Stimulated activated CD4-positive, alpha-beta T cell treated with anti-CD3 and anti-CD28 coated beads, Interleukin-2, amount 100 ng/mL, for 4 hours (primary cell): ENCODE results near the gene TRAK1.

Source experiments
- DNase-seq: peaks from one replicate; pipeline ENCODE4 v3.0.0-alpha.2; 2020; ENCODE audit warnings: low read depth

TRAK1 gene

DNA sequence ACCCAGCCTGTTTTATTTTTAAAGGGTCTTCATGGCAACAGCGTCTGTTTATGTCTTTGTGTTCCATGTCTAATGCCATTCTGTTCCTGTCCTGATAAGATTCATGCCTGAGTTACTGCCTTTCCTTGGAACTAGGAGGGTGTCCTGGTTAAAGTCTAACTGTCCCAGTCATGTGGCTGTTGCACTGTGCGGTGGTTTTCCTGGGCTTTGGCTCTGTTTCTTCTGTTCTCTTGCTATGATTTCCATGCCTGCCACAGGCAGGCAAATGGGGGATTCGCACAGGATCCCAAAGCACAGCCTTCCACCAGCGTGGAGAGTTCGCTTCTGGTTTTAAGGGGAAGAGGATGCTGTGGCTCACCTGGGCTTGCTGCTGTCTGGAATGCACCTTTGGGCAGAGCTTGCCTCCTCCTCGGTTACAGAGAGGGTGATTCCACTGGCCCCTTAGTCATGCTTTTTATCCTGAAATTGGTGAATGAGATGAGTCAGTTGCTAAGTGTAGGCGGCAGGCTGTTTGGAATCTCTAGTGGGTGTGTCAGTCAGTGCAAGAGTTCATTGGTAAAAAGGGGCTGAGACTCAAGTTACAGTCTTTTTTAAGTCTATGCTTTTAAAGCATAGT lies 88.1 kb downstream of the TRAK1 start:
- DNase-seq, result no peak

DNA sequence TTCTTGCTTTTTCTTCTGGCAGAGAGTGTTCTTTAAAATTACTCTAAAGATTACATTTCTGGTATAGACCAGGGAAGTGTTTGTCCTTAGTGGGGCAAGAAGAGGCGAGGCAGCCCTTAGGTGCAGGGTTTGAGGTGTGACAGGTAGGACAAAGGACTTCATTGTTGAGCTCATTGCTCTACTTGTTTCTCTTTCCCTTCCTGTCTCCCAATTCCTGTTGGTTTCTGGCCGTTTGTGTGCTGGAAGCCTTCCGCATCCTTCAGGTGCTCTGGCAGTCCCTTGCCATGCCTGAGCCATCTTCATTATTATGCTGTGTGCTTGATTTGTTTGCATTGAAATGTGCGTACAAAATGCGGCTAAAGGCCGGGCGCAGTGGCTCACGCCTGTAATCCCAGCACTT lies 89.7 kb downstream of the TRAK1 start:
- DNase-seq, result no peak

DNA sequence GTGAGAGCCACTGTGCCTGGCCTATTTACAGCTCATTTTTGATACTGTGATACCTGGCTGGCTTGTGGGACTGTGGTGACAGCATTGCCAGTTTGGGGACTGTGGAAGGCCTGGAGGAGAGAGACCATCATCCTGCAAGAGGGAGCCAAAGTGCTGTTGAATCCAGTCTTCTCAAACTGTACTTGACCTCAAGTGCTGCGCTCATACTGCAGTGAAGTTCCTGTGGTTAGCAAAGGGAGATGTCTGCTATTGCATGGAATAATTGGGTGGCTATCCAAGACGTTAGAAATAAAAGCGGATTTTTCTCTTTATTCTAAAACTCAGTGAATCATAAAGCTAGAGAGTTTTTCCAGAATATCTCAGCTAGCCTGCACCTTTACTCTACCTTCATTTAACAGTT lies 91.4 kb downstream of the TRAK1 start:
- DNase-seq, result no peak

DNA sequence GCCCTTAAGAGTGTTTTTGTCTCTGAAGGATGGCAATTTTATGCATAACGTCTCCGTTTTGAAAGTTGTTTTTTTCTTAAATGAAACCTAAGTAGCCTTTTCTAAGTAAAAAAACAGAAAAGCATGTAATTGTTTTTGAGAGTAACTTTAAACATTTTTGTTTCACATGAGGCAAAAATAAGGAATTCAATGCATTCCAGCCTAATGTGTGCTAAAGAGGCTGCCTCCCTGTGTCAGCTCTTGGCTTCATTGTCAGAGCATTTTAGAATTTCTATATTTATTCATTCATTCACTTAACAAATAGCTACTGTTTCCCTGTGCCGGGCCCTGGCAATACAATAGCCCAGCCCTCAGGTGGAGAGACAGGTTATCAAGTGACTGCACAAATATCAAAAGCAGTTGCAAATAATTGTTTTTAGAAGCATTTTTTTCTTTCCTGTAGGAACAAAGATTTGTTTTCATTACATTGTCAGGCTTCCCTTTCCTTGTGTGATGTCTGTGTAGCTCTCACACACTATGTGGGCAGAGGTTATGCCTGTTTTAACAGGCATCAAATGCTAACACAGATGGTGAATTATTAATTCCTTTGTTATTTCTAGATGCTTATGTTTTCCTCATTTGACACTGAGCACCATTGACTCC lies 93.0 kb downstream of the TRAK1 start:
- no peak for DNase-seq

DNA sequence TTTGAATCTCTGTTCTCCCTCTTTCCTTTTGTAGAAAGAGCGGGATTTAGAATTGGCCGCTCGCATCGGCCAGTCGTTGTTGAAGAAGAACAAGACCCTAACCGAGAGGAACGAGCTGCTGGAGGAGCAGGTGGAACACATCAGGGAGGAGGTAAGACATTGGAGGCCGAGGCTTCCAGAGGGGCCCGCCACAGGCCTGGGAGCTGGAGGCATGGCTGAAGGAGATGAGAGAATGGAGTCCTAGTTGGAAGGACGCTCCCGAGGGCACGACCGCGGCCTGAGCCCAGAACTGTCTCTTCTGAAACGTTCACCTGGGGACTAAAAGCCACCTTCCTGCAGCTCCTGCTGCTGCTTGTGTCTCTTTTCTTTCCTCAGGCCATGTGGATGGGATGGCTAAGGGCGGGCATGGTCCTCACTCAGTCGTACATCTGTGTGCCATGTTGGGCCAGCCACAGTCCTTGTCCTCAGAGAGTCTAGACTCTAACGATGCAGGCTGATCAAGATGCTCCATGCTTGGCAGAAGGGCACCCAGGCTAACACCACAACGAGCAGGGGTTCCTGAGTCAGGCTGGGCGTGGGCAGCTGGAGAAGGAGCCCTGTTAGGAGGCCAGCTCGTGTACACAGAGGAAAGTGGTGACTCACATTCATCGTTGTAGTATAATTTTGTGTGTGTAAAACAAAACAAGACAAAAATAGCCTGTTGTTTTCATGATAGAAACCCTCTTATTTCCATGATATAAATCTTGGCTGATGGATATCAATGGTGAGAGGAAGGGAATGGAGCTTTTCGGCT lies 93.7 kb downstream of the TRAK1 start:
- DNase-seq, result no peak

DNA sequence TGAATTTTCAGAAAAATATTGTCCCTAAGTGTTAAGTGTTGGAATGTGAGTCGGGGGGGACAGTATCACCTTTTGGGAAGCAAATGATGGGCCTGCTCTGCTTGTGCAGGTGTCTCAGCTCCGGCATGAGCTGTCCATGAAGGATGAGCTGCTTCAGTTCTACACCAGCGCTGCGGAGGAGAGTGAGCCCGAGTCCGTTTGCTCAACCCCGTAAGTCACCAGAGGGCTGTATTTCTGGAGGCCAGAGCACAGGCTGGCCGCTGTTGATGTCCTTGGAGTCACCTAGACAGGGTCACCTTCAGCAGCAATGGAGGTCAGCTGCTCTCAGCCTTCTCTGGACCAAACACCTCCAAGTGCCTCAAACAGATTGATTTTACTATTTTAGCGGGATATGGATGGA lies 96.8 kb downstream of the TRAK1 start:
- DNase-seq, result no peak

DNA sequence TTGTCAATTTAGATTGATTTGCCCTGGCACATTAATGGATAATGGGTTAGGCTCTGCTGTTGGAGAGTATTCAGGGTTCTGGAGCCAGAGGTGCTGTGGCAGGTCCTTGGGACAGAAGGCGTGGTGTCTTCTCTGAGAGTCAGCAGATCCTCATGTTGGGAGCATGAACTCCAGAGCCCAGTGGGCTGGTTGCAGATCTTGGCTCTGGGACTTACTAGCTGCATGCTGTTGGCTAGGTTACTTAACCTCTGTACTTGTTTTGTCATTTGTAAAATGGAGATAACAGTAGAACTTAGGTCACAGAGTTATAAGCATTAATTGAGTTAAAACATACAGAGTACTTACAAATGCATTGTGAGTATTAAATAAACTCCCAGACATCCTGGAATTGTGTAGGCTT lies 97.2 kb downstream of the TRAK1 start:
- no peak for DNase-seq

DNA sequence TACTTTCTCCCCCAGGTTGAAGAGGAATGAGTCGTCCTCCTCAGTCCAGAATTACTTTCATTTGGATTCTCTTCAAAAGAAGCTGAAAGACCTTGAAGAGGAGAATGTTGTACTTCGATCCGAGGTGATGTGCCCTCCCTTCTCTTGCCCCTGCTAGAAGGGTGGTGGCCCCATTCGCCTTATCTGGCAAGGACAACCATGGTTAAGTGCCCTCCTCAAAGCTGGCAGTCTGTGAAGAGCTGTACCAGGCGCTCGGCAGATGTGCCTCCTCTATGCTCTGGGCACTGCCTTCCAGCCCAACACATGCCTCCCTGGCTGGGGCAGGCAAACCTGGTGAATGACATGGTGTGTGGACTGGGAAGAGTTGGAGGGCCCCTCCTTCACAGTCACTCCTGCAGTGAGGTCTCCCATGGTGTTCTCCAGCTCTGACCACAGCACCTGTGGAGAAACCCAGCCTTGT lies 97.9 kb downstream of the TRAK1 start:
- no peak for DNase-seq

DNA sequence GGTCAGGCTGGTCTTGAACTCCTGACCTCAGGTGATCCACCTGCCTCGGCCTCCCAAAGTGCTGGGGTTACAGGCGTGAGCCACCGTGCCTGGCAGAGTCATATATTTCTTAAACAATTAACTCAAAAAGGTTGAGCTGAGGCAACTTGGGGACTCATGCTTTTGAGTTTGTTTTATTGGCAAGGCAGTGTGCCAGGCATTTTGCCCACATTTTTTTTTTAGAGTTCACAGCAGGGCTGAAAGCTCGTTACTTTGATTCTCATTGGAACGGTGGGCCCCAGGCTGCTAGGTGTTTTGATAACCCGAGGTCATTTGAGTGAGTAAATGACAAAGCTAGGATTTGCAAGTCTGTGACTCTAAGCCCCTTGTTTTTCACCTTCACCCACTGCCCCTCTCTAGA lies 98.6 kb downstream of the TRAK1 start:
- DNase-seq, result no peak

DNA sequence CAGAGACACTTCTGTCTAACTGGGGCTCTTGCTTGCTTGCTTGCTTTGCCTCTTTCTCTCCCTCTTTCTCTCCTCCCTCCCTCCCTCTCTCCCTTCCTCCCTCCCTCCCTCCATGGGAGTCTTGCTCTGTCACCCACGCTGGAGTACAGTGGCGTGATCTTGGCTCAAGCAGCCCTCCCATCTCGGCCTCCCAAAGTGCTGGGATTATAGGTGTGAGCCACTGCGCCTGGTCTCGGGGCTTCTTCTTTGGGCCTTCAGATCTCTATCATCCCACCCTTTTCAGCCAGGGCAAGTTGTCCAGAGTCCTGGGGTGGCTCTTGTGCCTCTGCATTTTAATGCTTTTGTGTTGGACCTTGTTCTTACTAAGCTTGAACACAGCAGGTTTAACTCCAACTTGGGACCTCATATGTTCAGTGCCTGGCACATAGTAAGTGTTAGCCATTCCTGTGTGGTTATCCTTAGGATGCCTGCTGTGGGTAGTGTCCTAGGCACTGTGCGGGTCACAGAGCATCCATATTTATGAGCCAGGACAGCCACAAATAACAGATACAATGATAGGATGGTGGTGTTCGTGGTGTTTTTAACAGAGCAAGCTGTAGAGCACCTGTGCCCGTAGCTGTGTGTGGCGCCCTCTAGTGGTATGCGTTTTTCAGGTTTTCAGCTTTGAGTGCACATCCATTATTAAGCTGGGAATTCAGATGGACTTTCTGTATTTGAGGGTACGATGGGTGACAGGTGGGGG lies 99.7 kb downstream of the TRAK1 start:
- peak; percentile 36 for DNase-seq

DNA sequence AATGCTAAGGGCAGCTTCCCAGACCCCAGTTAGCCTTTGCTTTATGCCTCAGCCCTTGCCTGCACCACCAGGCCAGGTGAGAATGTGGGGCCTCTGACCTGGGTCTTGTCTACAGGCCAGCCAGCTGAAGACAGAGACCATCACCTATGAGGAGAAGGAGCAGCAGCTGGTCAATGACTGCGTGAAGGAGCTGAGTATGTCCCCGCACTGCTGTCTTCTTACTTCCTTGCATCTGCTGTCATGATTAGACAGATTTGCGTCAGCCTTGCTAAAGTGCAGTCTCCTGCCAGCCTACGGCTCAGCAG lies 100.2 kb downstream of the TRAK1 start:
- DNase-seq, result no peak

DNA sequence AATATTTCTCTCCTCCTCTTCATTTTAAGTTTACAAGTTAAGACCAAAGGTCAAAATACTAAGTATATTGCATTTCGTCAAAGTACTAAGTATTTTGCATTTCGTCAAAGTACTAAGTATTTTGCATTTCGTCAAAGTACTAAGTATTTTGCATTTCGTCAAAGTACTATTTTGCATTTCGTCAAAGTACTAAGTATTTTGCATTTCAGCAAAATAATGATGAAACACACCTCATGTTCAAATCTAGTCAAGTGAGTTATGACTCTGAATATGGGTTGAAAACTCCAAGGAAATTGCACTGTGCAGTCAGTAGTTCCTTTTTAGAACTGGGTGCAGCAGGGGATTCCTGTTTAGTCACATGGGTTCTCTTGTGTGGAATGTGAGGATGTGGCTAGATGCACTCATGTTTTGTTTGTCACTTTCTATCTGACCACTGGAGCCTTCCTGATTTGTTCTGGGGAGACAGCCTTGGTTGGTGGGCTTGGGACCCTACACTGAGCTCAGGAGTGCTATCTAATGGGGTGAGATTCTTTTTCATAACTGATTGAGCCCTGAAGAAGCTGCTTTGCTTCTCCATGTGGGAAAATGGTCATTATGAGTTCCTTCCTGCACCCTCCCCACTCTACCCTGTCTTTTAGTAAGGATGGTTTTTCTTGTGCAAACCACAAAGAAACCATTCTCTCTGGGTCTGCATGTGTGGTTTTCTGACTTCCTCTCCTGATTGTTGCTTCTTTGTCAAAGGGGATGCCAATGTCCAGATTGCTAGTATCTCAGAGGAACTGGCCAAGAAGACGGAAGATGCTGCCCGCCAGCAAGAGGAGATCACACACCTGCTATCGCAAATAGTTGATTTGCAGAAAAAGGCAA lies 101.4 kb downstream of the TRAK1 start:
- no peak for DNase-seq

DNA sequence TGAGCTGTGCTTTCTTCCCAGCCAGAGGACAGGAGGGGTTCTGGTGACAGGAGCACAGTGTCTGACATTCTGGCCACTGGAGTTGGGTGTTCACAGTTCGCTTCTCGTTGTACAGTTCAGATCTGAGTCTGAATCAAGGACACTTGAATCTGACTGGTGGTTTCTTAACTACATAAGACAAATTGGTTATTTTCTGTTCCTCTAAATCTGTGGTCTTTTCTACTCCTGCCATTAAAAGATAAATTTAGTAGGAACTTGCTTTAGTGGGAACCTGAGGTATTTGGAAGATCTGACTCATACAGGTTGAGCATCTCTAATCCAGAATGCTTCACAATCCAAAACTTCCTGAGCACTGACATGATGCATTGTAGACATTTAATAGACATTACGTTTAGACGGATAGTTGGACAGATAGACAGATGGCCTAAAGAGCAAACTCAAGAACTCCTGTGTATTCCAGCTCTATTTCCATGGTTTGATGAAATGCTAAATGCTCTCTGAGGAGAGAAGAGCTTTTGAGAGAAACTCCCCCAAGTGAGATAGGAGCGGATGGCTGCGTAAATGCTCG lies 103.9 kb downstream of the TRAK1 start:
- no peak for DNase-seq

DNA sequence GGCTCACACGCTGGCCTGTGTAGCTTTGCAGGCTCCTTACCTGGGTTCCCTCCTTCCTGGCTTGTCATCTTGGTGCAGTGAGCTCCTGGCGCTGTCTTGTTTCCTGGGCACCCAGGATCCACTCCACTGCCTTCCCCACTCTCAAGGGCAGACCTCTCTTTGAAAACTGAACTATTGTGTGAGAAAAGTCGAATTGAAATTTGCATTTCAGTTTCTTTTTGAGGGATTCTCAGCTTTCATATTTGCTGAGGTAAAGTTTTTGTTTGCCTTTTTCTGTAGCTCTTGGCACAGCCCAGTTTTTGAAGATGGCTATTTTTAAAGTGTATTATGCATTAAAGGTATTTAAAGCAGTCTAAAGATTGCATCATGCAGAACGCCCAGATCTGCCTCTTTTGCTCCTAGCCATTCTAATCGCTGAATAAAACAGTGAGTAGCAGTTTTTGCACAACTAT lies 104.7 kb downstream of the TRAK1 start:
- no peak for DNase-seq

DNA sequence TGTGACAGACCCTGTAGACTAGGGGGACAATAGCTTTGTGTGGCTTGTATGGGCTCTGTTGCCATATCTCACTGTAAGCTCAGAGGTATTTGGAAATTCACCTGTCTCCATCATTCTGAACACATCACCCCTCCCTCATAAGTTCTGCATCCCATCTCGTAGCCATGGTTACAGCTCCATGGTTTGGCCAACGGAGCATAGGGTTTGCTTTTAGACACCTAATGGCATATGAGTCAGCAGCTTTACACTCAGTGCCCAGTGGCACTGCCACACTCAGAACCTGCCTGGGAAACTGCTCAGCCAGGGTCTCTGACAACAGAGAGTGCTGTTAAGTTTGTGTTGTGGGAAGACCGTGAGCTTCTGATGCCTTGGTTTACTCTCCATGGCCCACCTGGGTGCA lies 107.6 kb downstream of the TRAK1 start:
- DNase-seq, result no peak

DNA sequence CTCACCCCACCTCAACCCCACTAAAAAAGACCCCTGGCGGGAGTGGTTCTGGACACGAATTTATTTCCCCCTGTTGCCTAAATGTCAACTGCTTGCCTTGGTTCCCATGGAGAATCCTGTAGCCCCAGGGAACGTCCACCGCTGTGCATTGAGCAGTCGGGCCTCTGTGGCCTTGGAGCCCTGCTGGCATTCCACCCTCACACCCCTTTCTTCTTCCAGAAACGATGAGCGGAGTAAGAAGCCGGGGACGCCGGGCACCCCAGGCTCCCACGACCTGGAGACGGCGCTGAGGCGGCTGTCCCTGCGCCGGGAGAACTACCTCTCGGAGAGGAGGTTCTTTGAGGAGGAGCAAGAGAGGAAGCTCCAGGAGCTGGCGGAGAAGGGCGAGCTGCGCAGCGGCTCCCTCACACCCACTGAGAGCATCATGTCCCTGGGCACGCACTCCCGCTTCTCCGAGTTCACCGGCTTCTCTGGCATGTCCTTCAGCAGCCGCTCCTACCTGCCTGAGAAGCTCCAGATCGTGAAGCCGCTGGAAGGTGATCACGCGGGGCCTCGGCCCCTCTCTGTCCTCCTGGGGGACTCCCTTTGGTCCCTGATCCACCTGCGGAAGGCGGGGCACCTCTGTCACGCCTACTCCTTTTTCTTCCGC lies 111.2 kb downstream of the TRAK1 start:
- DNase-seq, result no peak

DNA sequence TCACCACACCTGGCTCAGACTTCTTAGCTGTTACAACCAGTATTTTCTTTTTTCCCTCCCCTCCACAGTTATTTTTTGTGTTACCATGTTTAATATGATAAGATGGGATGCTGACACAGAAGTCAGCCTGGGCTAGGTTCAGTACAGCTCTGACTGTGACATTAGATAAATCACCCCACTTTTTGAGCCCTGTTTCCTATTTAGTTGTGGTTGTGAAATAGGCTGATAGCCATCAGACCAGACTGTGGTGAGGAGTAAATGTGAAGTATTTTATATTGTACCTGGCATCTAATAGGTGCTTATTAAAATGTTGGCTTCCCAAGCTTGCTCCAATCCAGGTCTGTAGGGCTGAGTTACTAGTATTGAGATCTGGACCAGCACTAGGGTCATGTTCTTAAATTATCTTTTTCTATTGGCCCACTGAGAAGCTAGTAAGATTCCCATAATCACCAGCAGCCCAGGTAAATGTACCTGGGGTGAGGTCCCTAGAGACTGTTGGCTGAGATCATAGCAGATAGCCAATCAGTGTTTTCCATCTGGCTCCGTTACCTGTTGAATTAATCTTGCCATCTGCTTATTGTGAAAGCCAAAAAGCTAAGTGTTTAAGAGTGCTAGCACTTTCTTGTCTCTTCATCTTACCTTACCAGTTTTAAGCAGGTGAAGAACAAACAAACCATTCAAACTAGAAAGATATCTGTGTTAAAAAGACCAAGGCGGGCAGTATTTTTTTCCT lies 113.9 kb downstream of the TRAK1 start:
- DNase-seq, result no peak

DNA sequence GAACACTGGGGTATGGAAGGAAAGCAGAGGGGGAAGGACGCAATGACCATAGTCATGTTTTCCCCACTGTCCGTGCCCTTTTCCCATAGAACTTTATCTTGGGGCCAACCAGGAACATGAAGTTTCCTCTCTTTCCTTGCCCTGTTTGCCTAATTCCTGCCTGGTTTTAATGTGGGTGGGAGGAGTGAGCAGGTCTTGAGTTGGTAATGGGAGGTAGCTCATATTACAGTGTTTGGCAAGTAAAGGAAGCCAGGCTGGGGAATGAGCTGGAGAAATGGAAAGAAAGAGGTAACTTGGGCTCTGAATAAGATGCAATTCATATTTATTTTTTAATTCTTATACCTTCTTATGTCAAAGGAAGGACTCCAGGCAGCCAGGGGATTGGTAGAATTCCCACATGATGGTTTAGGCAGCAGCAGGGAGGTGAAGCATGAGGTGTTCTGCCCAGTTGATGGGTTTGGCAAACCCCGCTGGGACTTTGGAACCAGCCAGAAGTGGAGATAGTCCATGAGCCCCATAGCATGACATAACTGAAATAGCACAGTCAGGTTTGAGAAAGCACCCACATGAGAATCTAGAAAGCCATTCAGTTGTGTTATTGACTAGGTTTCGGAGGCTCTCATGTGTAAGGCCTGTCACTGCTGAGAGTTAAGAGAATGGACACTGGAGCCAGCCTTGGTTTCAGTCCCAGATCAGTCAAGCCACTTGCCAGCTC lies 114.8 kb downstream of the TRAK1 start:
- DNase-seq, result no peak

DNA sequence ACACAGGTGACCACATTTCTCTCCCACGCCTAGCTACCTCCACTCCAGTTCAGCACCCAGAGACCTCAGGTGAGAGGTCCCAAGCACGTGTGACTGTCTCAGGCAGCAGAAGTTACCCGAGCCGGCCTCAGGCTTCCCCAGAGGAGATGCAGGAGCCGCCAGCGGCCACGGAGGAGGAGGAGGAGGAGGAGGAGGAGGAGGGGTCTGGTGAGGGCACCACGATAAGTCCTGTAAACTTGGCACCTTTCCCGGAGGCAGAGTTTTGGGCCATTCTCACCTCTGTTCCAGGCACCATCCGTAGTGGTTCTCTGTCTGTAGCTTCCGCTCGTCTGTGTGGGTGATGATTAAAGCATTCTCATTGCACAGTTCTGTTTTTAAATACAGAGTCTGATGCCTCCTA lies 118.8 kb downstream of the TRAK1 start:
- no peak for DNase-seq

DNA sequence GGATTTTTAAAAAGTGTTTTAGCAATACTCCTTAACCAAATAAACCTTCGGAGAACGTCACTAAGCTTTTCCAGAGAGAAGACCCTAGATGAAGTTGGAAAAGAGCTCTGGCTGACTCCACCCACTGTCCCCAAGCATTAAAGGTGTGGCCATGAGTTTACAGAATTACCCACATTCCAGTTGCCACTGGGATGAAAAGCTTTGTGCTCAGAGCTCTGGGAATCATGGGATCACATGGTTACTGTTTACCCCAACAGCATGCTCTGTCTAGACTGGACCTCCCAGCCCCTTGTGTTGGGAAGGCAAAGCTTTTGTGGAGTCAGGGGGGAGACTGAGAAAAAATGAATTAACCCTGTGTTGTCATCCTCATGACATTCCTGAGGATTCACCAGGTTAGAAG lies 119.6 kb downstream of the TRAK1 start:
- DNase-seq, result no peak
